Urothelium cell line (cell line): ENCODE measurements around the gene SUCLA2.
"Not testable (repeated sequence)": the region's sequence is repeated elsewhere in the genome, so short reads cannot be mapped to it uniquely, and the experiment has no call there.

ENCODE experiments used
- DNase-seq: peaks from one replicate; pipeline ENCODE4 v3.0.0; 2011; ENCODE audit warnings: low spot score, mixed read lengths
- FAIRE-seq: peaks from 2 replicates; lab custom pipeline; 2011; peaks lifted over from hg19 to GRCh38; lab: Jason Lieb, UNC

Gene SUCLA2

GRCh38 chr13:48001114-48001881 lies at the start of gene SUCLA2:
Gene SUCLA2, minus strand, starts transcription at chr13:48001273. Its CDS starts 4 bp downstream, at chr13:48001269.
- DNase-seq (peak; percentile 95), FAIRE-seq (no peak)

- DNase-seq (no peak), FAIRE-seq (no peak)
Measured at GRCh38 chr13:48050550-48050949, 49.5 kb upstream of the SUCLA2 start.

- no peak for FAIRE-seq
- DNase-seq: no peak
Measured at GRCh38 chr13:48043789-48044503, 42.9 kb upstream of the SUCLA2 start.

- DNase-seq (no peak), FAIRE-seq (no peak)
Measured at GRCh38 chr13:48042894-48043293, 41.8 kb upstream of the SUCLA2 start.

GRCh38 chr13:48040896-48041295 lies 39.8 kb upstream of the SUCLA2 start:
- FAIRE-seq (no peak), DNase-seq (no peak)

- FAIRE-seq: no peak
- no peak for DNase-seq
Measured at GRCh38 chr13:48040049-48040448, 39.0 kb upstream of the SUCLA2 start.

- DNase-seq: no peak
- no peak for FAIRE-seq
Measured at GRCh38 chr13:48038761-48039160, 37.7 kb upstream of the SUCLA2 start.

GRCh38 chr13:48037346-48038173 lies 36.5 kb upstream of the SUCLA2 start, which contains the start of gene NUDT15:
Gene NUDT15, plus strand, starts transcription at chr13:48037726. Its CDS starts 21 bp downstream, at chr13:48037747.
- FAIRE-seq (no peak), DNase-seq (peak; percentile 91)

- FAIRE-seq: no peak
- no peak for DNase-seq
Measured at GRCh38 chr13:48029859-48030258, 28.8 kb upstream of the SUCLA2 start.

- no peak for FAIRE-seq
Measured at GRCh38 chr13:48028066-48028465, 27.0 kb upstream of the SUCLA2 start.

GRCh38 chr13:48019796-48020195 lies 18.7 kb upstream of the SUCLA2 start:
- FAIRE-seq (no peak), DNase-seq (no peak)

More at GRCh38 chr13:48028066-48028465, 27.0 kb upstream of the SUCLA2 start:
- no peak for DNase-seq

- FAIRE-seq (no peak), DNase-seq (no peak)
Measured at GRCh38 chr13:48018637-48019036, 17.6 kb upstream of the SUCLA2 start.

- FAIRE-seq (no peak), DNase-seq (no peak)
Measured at GRCh38 chr13:48014359-48014758, 13.3 kb upstream of the SUCLA2 start.

GRCh38 chr13:48012668-48013067 lies 11.6 kb upstream of the SUCLA2 start:
- DNase-seq (no peak), FAIRE-seq (no peak)

- no peak for FAIRE-seq
Measured at GRCh38 chr13:48010698-48011097, 9.6 kb upstream of the SUCLA2 start.

GRCh38 chr13:48009284-48009683 lies 8.2 kb upstream of the SUCLA2 start:
- FAIRE-seq (no peak), DNase-seq (peak; percentile 21)

More at GRCh38 chr13:48010698-48011097, 9.6 kb upstream of the SUCLA2 start:
- DNase-seq: no peak

- FAIRE-seq (no peak), DNase-seq (no peak)
Measured at GRCh38 chr13:48006396-48006795, 5.3 kb upstream of the SUCLA2 start.

GRCh38 chr13:48004201-48004600 lies 3.1 kb upstream of the SUCLA2 start:
- DNase-seq (no peak), FAIRE-seq (no peak)

- not testable (repeated sequence) for DNase-seq, FAIRE-seq
Measured at GRCh38 chr13:48001999-48002398, 926 bp upstream of the SUCLA2 start.

- FAIRE-seq: no peak
- peak; percentile 7 for DNase-seq
Measured at GRCh38 chr13:48000559-48001113, 437 bp downstream of the SUCLA2 start.

- DNase-seq (no peak), FAIRE-seq (no peak)
Measured at GRCh38 chr13:47999973-48000372, 1.1 kb downstream of the SUCLA2 start.
